Fibroblast of skin of left biceps (primary cell): ENCODE data around the gene GPS1.
A peak's percentile ranks its signal among the peaks of the same experiment; 100 is the strongest.

ENCODE experiments used
- DNase-seq, 2 experiments: peaks; one replicate each; pipeline ENCODE4 v3.0.0-alpha.2; 2013; ENCODE audit warnings: low read depth in 2 of 2

GPS1 gene

DNA sequence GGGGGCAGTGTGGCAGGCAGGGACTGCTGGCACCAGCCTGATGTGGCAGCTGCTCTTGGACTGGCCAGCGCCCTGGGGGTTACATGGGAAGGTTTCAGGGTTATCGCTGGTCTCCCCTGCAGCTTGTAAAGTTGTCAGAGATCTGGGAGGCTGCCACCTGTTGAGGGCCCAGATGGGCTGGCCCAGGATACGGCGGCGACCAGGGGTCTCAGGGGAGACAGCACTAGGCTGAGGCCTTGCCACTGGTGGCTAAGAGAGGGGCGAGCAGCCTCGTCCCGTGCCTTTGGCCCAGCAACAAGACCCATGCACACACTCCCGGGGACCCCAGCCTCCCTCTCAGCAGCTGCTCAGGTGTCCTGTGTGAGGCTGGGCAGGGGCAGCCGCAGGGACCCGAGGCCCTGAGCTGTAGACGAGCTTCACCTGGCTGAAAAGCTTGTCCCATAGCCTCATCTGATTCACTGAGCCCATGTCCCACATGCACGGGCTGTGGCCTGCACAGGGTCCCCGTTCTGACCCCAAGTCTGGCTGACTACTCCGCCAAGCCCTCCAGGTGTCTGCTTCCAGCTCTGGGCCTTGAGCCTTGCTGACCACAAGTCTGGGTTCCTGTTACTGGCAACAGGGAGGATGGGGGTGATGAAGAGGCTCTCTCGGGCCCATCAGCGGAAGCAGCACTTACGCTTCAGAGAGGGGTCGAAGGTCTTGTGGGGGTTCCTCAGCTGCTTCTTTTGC is 7.7 kb downstream of the GPS1 start:
- no peak for DNase-seq

DNA sequence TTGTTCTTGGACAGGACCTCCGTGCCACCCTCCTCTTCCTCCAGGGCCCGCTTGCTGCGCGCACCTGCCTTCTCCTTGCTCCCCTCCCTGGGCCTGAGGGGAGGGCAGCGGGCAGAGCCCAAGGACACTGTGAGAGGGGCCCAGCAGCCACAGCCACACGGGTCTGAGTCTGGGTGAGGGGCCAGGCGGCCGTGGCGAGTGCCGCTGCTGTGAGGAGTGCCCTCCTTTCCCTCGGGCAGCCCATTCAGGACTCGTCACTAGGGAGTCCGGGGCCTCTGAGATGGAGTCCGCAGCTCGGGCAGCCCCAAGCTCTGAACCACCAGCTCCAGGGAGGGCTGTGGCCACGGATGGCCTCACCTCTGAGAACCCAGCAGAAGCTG is 8.3 kb downstream of the GPS1 start:
- no peak for DNase-seq

DNA sequence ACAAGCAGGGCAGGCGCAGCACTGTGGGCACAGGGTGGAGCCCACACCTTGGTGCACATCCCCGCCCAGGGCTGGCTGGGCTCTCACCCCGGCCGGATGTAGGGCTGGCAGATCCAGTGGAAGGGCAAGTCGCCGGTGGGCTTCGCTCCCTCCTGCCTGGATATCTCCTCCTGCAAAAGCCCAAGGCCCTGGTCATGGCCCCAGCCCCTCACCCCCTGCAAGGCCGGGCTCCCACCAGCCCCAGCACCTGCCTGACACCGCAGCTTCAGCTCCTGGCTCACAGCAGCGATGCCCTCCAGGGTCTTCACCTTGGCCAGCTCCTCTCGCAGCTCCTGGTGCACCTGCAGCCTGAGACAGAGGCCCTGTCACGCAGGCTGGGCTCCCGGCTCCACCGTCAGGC is 8.9 kb downstream of the GPS1 start:
- no peak for DNase-seq

DNA sequence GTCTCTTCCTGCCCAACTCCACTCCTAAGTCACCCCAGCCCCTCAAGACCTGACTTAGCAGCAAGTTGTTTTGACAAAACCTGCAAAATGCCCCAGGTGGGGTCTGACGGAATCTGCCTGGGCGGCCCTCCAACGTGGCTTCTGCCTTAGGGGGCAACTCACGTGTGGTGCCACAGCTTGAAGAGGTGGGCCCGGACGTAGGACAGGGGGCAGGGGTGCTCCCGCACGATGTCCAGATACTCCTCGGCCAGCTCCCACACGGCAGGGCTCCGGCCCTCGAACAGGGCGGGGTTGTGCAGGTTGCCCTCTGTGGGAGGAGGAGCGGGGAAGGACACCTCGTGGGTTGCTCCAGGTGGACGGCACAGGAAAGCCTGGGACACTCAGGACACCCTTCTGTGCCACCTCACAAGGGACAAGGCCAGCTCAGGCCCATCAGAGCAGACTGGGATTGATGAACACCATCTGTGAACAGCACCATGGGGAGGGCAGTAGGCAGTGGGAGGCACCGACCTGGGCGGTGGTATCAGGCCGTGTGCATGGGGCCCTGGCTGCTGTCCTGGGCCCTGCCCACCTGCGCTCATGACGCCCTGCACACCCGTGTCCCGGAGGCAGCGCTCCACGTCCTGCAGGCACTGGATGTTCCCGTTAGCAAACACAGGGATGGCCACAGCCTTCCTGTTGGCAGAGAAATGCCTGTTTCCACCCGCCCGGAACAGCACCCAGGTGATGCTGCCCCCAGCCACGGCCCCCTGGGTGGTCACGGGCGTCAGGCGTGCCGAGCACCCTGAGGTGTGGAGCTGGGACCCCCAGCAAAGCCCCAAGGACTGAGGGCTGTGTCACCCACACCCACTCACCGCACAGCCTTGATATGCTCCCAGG is 9.6 kb downstream of the GPS1 start:
- no peak for DNase-seq

DNA sequence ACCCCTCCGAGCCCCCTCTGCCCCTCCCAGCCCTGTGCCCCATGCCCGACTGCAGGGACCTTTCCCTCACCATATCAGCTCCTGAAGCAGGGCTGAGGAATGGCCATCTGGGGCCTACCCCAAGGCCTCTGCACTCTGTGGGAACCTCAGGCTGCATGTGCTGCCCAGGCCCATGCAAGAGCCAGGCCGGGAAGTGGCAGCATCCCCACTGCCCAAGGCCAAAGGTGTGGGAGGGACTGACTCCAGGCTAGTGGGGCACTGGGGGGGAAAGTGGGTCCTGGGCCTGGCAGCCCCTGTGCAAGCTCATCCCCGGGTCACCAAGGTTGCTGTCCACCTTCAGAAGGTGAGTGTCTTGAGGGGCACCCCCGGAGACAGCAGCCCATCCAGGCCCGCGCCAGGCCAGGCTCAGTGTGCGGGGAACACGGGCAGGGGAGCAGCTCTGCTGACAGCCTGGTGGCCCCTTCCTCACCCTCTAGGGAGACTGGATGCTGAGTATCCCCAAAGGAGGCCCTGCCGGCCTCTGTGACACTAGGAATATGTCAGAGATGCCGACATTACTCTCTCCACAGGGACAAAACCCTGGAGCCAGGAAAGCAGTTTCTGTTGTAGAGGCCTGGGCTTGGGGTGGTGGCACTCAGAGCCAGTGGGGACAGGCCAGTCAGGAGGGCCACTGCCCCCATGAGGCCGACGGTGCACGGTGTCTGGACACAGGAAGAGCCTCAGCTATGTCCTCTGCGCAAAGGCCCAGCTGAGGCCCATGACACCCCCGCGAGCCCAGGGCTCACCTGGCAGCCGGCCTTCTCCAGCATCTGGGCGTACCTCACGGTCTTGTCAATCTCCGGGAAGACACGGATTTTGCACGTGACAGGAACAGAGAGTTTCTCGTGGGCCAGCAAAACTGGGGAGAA is 10.6 kb downstream of the GPS1 start:
- DNase-seq, result no peak

DNA sequence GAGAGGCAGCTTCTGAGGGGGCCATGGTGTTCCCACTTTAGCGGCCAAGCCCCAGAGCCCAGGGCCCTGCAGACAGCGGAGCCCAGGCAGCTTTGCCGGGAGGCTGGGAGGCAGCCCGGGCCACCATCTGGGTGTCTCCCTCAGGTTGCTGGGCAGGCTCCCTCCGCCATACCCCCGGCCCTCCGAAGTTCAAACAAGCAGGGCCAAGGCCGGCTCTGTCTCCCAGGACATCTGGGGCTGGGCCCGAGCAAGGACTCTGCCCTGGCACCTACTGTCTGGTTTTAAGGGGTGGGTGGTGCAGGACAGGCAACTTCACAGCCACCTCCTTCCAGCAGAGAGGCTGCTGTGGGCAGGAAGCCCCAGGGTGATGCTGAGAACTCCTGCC is 11.3 kb downstream of the GPS1 start:
- no peak for DNase-seq

DNA sequence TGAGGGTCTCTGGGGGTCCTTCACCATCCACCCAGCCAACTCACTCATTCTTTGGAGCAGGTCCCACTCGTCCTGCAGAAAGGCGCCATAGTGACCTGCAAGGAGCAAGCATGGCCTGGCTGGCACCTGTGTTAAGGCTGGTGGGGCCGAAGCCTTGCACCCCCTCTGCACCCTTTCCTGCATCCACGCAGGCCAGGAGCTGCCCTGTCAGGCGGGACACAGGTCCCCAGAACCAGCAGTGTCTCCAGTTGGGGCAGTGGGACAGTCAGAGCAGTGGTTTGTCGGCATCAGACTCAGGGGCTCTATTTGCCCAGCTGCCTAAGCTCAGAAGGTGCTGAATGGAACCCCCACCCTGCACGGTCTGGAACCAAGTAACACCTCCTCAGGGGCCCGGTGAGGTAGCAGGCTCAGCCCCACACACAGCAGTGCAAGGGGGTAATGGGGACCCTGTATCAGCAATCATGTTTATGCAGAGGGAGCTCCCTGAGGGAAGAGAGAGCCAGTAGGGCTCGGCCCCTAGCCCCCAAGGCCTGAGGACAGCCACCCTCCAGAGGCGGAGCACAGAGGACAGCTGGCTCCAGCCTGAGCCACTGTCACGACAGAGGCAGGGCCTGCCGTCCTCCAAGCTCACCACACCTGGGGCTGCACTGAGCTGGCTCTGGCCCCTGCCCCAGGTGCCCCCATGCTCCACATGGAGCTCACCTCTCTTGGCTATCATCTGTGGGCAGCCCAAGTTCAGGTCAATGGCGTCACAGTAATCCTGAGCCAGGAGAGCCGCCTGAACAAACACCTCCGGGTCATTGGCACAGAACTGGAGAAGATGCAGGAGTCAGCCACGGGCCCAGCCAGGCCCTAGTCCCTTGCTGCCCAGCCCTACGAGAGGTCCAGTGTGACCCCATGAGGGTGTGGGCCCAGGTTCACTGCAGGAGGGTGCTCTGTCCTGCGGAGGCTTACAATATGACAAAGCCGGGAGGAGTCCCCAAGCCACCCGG is 12.0 kb downstream of the GPS1 start:
- DNase-seq, result no peak

DNA sequence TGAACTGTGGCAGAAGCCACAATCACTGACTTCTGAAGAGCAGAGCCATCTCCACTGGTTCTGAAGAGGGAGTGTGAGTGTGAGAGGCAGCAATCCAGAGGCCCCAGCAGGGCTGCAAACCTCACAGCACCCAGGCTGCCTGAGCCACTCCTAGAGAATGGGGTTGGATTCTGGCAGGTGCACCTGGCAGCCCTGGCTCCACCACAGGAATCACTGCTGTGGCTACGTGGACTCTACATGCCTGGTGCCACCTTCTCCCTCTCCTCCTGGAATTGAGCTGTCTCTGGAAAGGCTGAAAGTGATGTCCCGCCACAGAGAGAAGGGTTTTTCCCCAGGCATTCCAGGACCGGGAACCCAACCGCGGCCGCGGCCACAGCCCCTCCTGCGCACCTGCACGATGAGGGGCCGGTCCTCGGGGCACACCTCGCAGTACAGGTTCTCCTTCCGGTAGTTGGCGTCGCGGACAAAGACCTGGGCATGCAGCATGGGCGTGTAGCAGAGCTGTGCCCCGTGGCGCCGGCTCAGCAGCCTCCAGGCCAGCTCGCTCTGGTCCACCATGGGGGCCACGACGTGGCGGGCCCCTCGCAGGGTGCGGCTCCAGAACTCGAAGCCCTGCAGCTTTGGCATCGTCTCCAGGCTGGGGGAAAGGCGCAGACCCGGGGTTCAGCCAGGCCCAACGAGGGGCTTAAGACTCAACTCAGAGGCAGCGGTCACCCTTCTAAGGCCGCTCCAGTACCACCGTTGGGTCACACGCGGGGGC is 12.9 kb downstream of the GPS1 start:
- DNase-seq, result no peak

DNA sequence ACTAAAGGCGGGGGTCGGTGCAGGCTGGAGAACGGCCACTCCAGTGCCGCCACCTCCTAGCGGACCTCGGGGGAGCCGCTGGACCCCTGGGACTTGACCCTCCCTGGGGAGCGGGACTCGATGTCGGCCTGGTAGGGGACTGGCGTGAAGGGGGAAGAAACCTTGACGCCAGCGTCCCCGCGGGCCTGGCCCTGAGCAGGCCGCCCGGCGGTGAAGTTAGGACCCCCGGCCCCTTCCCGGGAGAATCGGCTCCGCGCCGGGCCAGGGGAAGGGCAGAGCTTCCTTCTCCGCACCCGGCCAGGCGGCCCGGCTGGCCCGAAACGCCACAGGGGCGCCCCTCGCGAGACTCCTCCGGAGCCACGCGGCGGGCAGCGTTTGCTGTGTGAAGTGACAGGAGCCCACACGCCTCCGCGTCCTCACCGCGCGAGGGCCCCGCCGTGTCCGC is 13.5 kb downstream of the GPS1 start:
- DNase-seq, result no peak

DNA sequence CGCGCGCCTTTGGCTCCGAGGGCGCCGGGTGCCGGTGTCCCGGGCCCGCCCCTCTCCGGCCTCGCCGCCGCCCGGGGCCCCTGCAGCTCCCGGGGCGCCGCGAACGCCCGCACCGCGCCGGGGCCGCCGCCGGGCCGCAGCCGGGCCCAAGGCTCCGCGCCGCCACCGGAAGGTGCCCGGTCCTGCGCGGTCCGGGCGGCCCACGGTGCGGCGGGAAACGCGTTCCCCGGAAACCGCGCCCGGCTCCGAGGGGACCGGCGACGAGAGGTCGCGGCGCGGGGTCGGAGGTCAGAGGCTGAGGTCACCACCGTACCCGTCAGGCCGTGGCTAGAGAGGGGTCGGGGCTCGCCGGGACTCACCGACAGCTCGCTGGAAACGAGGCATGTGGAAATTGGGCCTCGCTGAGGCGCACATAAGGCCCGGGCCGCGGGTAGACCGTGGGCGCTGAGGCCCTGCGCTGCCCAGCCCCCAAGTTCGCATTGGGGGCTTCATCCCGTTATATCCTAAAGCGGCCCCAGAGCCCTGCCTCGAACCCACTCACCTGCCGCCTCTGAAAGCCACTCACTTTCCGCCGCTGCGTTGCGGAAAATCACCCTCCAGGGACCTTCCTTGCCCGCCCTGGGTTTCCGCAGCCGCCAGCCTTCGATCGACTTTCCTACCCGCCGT is 14.1 kb downstream of the GPS1 start, which contains the start of gene DUS1L:
Gene DUS1L, minus strand, starts transcription at position 167 of the 666 bp plus-strand sequence. CDS start 745 bp downstream, outside the sequence.
- peak; percentile 12 to 15 for DNase-seq

DNA sequence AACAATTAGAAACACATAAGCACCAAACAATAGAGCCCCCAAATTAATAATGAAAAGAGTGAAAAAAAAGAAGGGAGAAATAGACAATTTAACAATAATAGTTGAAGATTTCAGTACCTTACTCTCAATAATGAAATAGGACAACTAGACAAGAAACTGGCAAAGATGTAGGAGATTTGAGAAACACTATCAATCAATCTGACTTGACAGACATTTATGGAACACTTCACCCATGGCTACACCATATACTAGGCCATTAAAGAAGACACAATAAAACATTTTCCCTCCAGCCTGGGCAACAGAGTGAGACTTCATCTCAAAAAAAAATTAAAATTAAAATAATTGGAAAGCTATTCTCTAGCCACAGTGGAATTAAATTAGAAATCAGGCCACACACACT is 18.9 kb downstream of the GPS1 start:
- DNase-seq, result no peak

DNA sequence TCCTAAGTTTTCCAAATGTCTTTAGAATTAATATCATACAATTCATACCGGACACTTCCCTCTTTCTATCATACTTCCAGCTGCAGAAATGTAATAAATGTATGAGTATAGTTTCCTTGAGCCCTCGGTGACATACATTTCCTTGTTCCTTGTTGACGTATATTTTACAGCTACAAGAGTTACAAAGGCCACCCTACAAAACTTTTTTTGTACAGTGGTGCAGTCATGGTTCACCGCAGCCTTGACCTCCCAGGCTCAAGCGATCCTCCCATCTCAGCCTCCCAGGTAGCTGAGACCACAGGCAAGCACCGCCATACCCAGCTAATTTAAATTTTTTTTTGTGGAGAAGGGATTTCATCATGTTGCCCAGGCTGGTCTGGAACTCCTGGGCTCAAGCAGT is 21.1 kb downstream of the GPS1 start:
- DNase-seq, result no peak

DNA sequence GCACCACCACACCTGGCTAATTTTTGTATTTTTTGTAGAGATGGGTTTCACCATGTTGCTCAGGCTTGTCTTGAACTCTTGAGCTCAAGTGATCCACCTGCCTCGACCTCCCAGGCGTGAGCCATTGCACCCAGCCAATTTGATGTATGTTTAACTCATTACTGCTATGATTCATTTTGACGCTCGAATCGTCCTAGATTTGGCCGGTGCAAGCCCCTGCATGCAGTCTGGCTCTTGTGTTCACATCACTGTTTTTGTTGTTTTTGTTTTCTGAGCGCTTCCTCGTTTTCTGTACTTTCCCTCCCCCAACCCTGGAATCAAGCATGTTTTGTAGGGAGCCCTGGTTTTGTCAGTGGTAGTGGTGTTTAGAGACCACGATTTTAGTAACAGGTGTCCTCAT is 21.7 kb downstream of the GPS1 start:
- DNase-seq, result no peak

DNA sequence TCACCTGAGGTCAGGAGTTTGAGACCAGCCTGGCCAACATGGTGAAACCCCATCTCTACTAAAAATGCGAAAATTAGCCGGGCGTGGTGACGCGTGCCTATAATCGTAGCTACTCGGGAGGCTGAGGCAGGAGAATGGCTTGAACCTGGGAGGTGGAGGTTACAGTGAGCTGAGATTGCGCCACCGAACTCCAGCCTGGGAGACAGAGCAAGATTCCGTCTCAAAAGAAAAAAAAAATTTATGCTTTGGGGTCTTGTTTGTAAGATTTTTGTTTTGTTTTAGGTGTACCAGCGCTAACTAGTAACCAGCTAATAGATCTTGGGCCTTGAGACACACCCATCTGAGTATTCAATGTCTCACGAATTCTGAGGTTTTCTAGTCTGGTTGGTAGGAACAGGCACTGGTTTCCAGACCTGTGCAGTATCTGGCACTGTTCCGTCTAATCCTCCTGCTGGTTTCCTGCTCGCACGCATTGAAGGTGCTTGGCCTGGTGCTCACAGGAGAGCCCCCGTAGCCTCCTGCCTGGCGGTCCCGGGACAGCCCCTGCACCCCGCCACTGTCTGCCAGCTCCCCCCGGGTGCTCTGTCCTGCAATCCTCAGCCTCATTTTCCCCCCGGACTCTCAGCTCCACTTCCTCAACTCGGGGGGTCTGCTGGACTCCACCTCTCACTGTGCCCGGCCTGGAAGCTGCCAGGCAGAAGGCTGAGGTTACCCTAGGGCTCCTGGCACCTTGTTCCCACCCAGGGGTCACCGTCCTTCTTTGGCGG is 24.5 kb downstream of the GPS1 start:
- DNase-seq, result no peak

DNA sequence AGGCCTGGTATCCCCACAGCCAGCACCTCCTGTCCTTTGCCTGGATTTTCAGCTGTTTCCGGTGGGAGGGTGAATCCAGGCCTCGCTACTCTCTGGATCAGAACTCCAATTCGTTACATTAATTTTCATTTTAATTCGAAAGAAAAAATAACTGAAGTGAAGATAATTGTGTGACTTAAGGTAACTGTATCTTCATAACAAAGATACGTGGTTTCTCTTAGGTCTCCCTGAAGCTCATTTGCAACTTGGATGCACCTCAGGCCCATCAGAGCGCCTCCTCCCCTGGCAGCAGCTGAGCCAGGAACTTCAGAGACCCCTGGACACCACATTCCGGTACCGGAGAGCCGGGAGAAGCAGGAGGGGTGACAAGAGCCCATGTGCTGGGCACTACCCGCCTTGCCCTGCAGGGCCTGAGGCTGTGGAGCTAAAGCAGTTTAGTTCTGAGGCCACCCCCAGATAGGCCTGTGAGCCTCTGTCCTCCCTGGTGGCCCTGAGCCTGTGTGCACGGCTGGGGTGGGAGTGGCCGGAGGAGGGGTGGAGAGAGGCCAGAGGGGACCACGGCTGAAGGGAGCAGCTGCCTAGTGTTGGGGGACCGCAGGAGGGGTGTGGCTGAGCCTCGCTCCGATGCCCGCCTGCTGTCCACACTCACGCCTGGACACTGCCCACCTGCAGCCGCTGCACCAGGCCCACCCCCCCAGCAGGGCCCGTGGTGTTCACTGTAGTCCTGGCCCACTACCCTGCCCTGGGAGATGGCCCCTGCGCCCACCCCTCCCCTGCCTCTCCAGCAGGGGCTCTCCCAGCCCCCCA is 25.3 kb downstream of the GPS1 start:
- DNase-seq, result no peak

DNA sequence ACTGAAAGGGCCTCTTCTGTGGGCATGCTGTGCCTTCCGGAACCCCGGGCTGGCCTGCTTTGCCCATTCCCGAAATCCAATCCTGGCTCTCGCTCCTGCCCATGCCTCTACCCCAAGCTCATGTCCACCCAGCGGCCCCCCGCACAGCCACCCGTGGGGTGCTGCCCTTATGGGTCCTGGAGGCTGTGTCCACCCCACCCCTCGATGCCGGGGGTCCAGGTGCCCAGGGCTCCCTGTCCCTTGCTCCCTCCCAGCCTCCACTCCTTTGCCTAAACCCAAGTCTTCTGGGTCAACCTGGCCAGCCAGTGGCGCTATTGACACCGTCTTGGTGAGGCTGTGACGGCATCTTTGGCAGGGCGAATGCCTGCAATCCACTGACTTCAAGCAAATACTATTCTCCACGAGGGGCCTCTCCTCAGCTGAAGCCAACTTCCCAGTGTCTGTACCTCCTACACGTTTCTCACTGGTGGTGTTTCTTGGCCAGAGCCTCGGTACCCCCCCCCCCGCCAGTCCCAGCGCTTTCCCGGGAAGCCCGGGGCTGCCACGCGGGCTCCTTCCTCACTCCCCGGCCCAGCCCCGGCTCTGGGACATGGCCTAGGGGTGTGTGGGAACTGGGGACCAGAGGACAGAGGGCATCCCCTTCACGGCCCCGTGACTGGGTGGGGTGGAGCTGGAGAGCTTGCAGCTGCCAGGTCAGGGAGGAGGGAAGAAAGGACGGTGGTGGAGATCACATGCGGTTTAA is 26.1 kb downstream of the GPS1 start:
- no peak for DNase-seq

DNA sequence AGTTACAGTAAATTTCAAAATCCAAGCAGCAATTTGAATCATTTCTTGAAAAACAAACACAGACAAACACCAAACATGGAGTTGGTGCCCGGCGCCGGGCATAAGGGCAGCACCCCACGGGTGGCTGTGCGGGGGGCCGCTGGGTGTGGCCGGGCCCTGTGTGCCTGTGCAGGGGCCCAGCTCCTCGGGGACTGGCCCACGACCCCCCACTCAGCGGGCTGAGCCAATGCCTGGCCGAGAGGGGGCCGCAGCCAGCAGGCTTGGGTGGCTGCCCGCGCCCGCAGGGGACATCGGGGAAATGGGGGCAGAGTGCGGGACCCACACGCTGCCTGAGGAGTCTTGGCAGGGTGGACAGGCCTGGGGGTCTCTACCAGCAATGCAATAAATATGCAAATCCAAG is 26.7 kb downstream of the GPS1 start:
- no peak for DNase-seq
